DMS53 treated with DMSO at 0.1 percent for 48 hours (cell line): Measurements from ENCODE around the gene PHF5A.

Experiments
- DNase-seq: peaks from one replicate; lab custom pipeline; 2025; ENCODE audit not compliant: unreplicated experiment; lab: John Stamatoyannopoulos, UW

PHF5A gene

GRCh38 chr22:41418717-41419116 lies 49.8 kb downstream of the PHF5A start:
- DNase-seq: no peak

GRCh38 chr22:41417622-41418390 lies 50.7 kb downstream of the PHF5A start:
- DNase-seq: no peak

GRCh38 chr22:41415554-41415953 lies 52.9 kb downstream of the PHF5A start:
- DNase-seq: no peak

GRCh38 chr22:41411021-41411851 lies 57.3 kb downstream of the PHF5A start:
- no peak for DNase-seq

GRCh38 chr22:41410311-41410751 lies 58.2 kb downstream of the PHF5A start:
- DNase-seq: no peak
